Upper lobe of left lung (tissue), 4 donors: ENCODE results near the gene MIS18BP1.

ENCODE experiments used
- CTCF ChIP-seq, 6 experiments: fragments of 450-650 bp in 4 of 6; fragments of 200-600 bp in 2 of 6; sonication (generic) in 2 of 6; IDR thresholded peaks; one replicate each; pipeline ENCODE4 v1.5.1; 2016 to 2019; ENCODE audit warnings: antibody characterized with exemption in 6 of 6
- EP300 ChIP-seq, 4 donors: sonication (generic); formaldehyde crosslinking; IDR thresholded peaks; one replicate each; pipeline ENCODE4 v1.5.1; 2017; ENCODE audit warnings: antibody characterized with exemption in 4 of 4, control low read depth in 2 of 4
- POLR2A ChIP-seq, 4 donors: fragments of 450-650 bp; IDR thresholded peaks; one replicate each; pipeline ENCODE4 v1.5.1; 2016 to 2017; ENCODE audit warnings: antibody characterized with exemption in 4 of 4, mild to moderate bottlenecking in 2 of 4
- POLR2AphosphoS5 ChIP-seq, 2 donors: sonication (generic); formaldehyde crosslinking; IDR thresholded peaks; one replicate each; pipeline ENCODE4 v1.5.1; 2017; ENCODE audit warnings: antibody characterized with exemption in 2 of 2

- TF ChIP-seq POLR2A (IDR thresholded peaks at IDR 0.05), result no peak
- no peak for TF ChIP-seq POLR2AphosphoS5 (IDR thresholded peaks at IDR 0.05)
- TF ChIP-seq CTCF (IDR thresholded peaks at IDR 0.05), result no peak
- no peak for TF ChIP-seq EP300 (IDR thresholded peaks at IDR 0.05)
Observed at GRCh38 chr14:45169906-45170305, 83.1 kb downstream of the MIS18BP1 start.
